ENCODE data around the gene TCERG1L.
"Not testable (repeated sequence)": the region's sequence is repeated elsewhere in the genome, so short reads cannot be mapped to it uniquely, and the experiment has no call there.

TCERG1L gene

DNA sequence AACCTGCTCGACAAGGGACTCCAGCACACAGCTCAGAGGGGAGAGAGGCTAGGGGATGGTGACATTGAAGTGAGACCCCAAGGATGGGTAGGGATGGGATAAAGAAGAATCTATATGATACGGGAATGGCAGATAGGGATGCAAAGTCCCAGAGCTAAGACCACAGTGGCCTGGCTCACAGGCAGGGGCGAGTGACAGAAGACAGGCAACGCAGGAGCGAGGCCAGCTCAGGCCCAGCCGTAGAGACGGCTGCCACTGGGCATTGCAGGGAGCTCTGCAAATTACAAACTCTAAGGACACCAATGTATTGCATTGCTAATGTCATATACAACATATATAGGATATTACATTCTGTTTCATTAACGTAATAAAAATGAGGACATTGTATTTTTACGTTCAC is 131.4 kb downstream of the TCERG1L start:
- DNase-seq = no peak

DNA sequence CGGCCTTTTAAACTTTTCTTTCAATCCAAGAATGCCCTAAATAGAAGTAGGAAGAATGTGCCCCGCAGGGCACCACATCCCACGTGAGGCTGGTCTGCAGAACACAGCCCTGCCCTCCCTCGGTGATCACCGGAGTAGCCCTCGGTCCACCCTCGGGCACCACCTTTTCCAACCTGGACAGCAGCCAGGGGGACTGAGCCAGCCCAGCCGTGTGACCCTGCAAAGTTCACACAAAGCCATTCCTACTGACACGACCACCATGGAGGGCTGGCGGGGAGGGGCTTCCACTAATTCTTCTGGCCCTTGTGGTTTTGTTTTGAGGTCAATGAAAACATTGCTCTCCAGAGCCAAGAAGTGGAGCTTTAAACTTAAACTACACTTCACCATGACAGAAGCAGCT is 132.2 kb downstream of the TCERG1L start:
- DNase-seq = no peak

DNA sequence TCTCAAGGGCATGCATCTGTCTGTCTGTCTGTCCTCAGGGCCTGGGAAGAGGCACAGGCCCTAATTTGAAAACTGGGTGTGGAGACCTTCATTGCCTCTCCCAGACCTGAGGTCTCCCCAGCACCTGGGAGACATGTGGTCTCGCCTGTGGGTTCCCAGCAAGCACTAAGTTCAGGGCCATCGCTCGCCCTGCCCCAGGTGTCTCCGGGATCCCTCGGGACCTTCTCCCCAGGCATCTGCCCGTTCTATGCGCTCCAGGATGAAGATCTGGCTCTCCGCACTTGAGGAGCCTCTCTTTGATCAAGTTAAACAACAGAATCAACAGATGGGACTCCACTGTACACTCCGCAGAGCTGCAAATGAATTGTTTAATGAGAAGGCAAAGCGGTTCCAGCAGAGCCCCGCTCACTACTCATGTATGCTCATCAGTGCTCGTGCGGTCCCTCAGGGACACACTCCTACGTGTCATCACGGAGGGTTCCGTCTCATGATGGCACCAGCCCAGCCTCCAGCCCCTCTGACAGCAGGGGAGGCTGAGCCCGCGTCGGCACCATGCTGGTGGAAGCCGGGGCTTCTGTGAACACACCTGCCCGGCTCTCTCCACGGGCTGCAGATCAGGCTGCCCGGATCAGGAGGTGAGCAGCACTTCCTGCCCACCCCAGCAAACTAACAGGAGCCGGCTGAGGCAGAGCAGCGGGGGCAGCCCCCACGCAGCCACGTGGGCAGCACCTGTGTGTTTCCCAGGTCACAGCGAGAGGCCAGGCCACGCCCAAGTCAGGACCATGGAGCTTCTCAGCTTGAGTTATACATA is 132.8 kb downstream of the TCERG1L start:
- DNase-seq = no peak

DNA sequence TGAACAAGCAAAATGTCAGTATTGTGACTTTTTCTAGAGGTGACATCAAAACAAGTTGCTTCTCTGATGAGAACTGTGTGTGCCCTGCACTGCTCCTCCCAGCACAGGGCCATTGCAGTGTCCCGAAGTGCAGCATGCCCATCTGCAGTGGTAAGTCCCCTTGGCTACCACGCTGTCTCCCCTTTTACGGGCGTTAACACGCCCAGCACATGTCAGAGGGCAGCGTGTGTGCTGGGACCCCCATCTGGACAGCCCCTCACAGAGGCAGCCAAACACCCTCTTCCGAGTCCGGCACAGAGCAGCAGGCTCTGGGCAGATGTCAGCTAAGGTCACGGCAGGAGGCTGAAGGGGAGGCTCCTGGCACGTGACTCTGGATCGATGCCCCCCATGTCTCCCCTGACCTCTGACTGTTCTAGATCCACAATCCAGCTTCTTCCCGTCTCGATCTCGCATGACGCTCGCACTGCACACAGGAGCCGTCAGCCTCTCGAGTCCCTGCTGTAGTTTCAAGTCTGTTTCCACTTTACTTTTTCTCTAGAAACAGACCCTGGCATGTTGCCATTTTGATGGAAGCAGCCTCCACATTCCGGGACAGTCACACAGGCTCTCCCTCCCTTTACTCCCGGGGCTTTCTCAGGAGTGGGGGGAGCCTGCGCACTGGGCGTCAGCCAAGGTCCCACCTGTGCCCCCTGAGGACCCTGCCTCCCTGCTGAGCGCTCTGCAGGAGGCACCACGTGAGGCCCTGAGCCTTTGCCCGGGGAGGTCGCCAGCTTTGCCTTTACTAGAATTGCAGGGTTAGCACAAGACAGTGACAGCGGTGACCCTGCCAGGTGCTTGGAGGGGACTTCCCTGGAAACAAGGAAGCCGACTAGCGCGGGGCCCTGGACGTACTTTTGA is 133.8 kb downstream of the TCERG1L start:
- no peak for DNase-seq

DNA sequence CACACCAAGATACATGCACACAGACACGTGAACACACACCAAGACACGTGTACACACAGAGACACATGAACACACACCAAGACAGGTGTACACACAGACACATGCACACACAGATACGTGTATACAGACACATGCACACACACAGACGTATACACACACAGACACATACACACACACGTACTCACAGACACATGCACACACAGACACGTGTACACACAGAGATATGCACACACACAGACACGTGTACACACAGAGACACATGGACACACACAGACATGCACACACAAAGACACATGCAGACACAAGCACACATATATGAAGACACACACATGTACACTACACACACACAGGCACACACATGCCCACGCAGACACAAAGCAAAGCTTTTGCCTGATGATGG is 134.6 kb downstream of the TCERG1L start:
- no peak for DNase-seq

DNA sequence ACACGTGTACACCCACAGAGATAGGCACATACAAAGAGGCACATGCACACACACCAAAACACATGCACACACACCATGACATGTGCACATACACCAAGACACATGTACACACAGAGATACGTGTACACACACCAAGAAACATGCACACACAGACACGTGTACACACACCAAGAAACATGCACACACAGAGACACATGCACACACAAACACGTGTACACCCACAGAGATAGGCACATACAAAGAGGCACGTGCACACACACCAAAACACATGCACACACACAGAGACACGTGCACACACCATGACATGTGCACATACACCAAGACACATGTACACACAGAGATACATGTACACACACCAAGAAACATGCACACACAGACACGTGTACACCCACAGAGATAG is 135.2 kb downstream of the TCERG1L start:
- not testable (repeated sequence) for DNase-seq

DNA sequence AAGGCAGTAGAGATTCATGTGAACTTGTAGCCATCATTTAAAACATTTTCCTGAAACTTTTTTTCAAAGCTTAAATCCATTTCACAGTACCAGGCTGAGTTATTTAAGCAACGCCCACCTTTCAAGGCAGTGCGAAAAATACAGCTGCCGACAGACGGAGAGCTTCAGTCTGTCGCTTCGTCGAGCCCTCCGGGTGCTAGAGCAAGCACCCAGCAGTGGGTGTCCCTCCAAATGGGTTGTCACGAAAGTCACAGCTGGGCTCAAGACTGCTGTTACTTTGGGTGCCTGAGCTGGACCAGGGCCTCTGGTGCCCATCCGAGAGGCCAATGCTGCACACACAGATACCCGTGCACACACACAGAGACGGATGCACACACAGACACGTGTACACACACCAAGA is 135.6 kb downstream of the TCERG1L start:
- no peak for DNase-seq

DNA sequence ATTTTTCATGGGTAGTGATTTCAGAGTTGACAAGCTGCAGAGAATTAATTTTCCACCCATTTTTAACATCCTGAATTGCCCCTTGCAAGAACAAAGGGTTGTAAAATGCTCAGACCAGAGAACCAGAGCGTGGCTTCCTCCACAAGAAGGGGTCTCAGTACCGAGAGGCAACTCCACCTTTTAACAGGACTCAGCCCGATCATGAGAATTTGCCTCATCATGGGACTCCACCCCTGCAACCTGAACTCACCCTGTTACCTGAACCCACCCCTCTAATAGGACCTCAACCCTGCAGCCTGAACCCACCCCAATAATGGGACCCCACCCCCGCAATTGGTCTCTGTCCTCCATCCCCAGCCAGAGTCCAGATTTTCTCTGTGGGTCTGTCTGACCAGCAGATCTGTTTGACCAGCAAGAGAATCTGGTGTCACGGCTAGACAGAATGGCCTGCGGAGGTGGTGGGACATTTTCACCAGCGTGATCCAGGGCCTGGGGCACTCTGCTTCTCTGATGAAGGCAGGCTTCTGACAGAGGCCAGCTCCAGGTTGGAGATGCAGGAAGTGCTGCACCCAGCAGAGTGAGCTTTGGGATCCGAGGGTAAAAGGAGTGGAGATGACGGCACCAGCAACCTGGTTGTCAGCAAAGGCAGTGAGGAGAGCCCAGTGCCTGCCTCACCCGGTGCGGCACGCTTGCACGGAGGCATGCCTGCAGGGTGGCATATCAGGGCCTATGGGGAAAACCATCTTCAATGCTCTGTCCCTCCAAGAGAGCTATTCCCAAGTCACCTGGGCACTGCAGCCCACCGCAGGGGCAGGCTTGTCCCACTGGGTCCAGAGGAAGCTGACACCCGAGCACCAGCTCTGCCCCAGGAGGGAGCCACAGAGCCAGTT is 136.6 kb downstream of the TCERG1L start:
- DNase-seq = no peak

DNA sequence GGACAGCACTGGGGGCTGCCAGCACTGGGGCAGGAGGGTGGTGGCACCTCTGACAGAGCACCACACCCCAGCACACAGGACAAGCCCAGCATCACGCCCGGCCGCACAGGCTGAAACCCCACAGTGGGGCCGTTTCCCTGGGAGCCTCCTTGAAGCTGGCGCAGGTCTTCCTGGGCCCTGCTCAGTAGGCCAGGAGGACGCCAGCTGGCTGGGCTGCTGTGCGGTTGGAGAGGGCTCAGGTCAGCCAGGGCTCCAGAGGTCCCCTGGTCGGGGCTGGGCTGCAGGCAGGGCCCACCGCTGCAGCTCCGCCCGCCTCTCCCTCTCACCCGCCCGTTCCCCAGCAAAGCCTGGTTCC is 137.3 kb downstream of the TCERG1L start:
- no peak for DNase-seq

DNA sequence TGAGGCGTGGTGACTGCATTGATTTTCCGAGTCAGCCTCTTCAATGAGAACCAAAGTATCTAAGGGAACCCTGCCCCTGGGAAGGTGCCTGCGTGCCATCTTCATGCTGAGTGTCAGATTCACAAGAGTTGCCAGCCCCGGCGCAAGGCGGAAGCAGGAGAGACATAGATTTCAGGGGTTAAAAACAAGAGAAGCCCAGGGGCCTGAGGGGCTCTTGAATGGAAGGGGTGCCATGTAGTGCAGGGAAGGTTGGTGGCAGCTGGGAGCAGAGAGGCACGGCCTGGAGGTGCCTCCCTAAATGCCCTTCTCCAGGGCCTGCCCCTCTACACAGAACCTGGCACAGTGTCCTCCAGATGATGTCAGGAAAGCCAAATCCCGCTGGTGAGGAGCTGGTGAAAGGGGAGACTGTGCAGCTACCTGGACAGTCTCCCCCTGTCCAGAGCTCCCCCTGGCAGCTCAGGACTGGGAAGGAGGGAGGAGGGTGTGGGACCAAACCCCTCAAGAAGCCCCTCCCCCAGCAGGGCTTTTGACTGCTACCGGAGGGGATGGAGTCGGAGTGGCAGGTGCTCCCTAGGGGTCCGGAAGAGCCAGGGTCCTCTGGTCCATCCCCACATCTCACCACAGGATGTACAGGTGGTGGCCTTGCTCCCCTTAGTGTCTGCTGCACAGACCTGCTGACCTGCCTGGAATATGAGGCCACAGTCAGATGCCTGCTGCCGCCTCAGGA is 137.9 kb downstream of the TCERG1L start:
- no peak for DNase-seq

DNA sequence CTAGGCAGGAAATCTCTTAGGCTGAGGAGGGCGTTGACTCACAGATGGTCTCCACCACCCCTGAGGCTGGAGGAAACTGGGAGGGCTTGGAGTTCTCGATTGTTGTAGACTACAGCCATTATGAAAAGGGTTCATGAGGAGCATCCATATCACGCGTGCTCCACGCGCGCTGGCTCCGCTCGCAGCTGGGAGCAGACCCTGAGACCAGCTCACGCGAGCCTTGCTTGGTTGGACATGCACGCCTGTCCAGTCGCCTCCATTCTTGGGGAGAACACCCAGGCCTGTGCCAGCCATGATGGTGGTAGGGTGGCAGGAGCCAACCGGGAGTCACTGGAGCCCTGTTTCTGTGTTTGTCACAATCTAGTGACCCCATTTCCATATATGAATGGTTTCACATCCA is 139.1 kb downstream of the TCERG1L start:
- DNase-seq = no peak

DNA sequence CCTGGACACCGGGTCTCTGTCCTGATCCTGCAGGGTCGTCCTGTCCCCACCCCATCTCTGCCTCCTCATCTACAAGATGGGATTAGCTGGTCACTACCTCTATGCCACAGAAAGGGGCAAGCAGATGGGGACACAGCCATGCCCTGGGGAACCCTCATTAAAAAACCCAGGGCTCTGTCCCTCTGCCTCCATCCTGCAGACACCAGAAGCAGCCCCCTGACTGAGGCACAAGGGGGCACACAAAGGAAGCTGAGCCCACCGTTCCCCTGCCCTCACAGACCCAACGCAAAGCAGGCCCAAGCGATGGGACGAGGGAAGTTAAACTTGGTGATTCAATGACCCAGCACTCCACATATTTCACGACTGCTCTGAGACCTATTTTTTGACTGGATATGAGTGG is 142.4 kb downstream of the TCERG1L start:
- no peak for DNase-seq

DNA sequence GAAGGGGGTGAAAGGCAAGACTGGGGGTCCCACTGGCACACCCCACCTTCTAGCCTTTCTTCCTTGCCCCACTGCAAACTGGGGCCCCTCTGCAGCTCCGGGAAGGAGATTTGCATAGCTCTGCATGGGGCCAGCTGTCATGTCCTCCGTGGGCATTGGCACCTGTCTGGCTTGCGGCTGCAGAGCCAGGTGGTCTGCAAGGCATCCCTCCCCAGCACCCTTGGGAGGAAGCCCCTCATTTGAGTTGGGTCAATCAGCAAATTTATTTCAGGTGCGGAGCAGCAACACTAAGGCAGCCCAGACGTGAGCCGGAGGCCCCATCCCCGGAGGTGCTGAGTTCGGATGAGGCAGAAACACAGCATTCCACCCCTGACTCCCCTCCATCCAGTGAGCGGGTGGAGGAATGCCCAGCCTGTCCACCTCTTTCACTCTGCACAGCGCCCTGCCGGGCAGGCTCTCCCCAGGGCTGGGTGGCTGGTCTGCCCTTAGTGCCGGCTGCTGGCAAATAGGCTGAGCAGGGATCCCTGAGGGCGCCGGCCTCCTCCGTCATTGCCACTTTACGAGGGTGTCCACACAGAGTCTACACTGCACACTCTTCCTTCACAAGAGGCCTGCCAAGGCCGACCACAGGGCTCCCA is 143.2 kb downstream of the TCERG1L start:
- no peak for DNase-seq

DNA sequence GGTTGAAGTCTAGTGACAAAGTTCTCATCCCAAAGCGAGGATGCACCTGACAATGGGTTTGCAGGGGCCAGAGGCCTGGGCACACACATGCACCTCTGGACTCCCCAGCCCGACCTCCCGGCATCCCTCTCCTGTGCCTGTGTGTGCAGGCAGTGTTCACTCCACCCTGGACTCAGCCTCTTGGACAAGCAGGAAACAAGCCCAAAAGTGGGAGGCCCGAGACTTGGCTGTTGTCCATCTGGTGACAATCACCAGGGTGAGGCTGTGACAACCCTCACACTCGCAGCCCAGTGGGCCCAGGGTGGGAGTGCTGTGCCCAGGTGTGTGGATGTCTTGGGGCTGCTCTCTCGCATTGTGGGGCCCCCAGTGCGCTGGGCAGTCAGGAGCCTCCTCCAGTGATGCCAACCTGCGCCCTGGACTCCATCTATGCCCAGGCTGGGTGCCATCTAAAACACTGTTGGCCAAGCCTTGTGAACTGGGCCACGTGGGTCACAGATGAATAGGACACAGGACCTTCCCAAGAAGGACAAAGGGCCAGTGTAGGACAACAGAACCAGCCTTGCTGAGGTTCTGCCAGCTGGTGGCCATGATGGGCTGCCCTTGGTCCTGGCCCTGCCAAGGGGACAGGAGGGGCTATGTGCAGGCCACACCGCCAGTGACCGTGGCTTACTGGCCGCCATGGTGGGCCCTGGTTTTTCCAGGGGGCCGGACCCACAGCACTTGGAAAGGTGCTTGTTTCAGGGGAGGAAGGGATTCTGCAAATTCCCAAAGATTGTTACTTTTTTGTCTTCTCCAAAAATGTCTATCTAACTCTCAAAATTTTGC is 144.3 kb downstream of the TCERG1L start:
- no peak for DNase-seq

DNA sequence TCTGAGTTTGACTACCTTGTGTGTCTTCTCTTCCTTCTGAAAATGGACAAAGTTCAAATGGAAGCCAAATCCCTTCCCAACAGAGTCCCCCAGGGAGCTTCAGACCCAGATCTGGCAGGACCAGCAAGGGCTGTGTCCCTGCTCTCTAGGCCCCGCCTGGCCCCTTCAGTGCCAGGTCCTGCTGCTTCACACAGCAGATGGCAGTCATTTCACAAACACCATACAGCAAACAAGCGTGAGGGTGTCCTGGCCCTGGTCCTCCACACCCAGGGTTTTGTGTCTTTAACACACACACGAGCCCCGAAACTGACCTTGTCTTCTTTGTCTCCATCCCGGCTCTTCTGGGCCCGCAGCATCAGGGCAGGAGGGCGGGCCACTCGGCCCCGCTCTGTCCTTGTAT is 145.0 kb downstream of the TCERG1L start:
- DNase-seq = no peak

DNA sequence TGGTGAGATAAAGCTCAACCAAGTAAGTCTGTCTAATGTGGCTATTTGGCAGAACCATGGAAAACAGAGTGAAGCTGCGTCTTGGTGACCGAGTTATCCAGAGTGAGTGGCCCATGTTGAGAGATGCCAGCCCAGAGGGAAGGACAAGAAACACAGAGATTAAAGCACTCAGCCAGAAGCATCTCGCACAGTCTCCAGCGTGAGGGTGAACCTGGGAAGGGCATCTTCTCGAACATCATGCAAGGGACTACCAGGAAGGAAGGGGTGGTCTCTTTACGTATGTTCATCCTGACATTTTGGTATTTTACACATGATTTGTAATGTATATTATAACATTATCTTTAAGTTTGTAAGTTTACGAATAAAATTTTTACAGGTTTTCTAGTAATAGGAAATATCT is 146.4 kb downstream of the TCERG1L start:
- no peak for DNase-seq

DNA sequence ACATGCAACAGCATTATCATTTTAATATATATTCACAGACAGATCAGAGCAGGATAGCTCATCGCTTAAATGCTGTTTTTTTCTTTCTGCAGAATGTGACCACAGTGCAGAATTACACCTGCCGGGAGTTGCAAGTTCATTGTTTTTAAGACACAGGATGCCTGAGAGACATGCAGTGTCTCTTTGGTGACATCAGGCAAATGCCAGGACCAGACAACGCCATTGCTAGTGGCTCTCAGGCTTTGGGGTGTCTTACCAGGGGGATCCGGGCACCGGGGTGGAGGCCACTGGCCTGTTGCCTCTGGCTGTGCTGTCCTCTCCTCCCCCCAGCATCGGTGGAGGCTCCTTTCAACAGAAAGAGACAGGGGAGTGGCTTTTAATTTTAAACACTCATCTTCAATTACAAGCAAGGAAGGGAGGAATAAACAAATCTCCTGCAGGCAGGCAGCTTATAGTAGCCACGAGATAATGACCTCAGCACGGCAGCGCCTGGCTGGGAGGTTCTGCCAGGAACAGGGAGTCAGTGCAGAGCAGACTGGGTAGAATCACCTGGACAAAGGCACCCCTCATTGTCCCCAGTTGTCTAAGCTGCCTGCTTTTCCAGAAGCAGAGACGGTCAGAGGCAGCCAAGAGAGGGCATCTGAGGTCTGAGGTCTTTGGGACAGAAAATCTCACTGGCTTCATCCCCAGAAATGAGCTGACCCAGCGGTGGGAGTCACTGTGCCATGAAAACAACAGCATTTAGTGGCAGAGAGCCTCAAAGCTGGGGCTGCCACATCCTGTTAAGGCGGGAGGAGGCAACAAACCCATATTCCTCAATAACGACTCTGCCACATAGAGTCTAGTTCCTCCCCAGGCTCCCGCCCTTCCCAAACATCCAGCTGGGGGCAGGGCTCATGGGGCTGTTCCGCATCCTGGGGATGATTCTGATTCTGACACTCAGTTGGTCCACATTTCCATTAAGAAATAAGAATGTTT is 148.4 kb downstream of the TCERG1L start:
- peak; percentile 31 for DNase-seq

DNA sequence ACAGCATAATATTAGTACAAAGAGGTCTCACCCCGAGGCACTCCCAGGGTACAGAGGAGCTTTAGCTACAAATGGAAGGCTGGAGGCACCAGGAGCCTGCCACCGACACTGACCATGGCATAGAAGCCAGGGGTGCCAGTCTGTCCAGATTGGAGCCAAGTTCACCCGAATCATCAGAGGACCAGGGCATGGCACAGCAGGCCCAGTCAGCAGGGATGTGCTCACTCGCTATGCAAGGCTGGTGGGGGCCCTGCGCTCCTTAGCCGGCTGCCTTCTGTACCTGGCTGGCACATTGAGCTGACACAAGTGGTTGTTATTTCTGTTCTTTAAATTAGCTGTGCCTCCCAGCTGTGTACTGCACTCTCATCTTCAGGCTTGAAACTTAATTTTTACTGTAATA is 149.3 kb downstream of the TCERG1L start:
- no peak for DNase-seq

DNA sequence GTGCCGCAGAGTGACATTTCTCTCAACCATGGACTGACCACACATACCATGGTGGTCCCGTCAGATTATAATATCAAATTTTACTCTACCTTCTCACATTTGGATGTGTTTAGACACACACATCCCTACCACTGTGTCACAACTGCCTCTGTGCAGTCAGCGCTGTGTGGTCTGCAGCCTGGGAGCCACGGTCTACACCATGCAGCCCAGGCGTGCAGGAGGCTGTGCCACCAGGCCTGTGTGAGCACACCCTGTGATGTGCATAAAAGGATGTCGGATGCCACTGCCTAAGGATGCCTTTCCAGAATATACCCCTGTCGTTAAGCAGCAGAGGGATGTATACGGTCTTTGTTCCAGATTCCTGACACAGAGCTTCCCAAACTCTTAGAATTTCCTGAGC is 150.4 kb downstream of the TCERG1L start:
- no peak for DNase-seq

All from NCI-H1092 (cell line).